Aorta (tissue), 5 donors: ENCODE measurements around the gene TMEM11. TPM values are rescaled to one million over a fixed set of nuclear protein-coding genes. Genes with fewer than 3 reads are reported as not detected.

Experiments used
- ATAC-seq: fragments of 200-7000 bp; cut with Tn5 transposase; one replicate; pipeline ENCODE4 v1.9.1; 2022; ENCODE audit warnings: moderate library complexity; ENCODE audit not compliant: low FRiP score
- DNase-seq, 2 donors: peaks; one replicate each; pipeline ENCODE4 v3.0.0-alpha.2; 2020
- H3K27ac ChIP-seq, 2 donors: one replicate each; pipeline ENCODE4 v1.5.1; 2013; ENCODE audit warnings: low read length in 2 of 2, mild to moderate bottlenecking in 2 of 2, moderate library complexity in 2 of 2, control low read depth in 1 of 2, inconsistent platforms in 1 of 2, low read depth in 1 of 2
- H3K27me3 ChIP-seq, 2 donors: one replicate each; pipeline ENCODE4 v1.6.1; 2013; ENCODE audit warnings: control low read depth in 1 of 2, low read length in 1 of 2, mild to moderate bottlenecking in 1 of 2, moderate library complexity in 1 of 2; ENCODE audit not compliant: insufficient read depth in 2 of 2, control insufficient read depth in 1 of 2
- H3K36me3 ChIP-seq, 2 donors: one replicate each; pipeline ENCODE4 v1.6.1; 2013; ENCODE audit warnings: control low read depth in 1 of 2, low read length in 1 of 2, mild to moderate bottlenecking in 1 of 2; ENCODE audit not compliant: insufficient read depth in 2 of 2, control insufficient read depth in 1 of 2
- H3K4me1 ChIP-seq, 2 donors: one replicate each; pipeline ENCODE4 v1.6.1; 2013; ENCODE audit warnings: low read length in 2 of 2, control low read depth in 1 of 2, mild to moderate bottlenecking in 1 of 2, moderate library complexity in 1 of 2; ENCODE audit not compliant: insufficient read depth in 2 of 2, control insufficient read depth in 1 of 2
- H3K4me3 ChIP-seq, 2 donors: one replicate each; pipeline ENCODE4 v1.5.1; 2013; ENCODE audit warnings: low read length in 2 of 2, control low read depth in 1 of 2, mild to moderate bottlenecking in 1 of 2
- H3K9me3 ChIP-seq: one replicate; pipeline ENCODE4 v1.6.1; 2013; ENCODE audit warnings: mild to moderate bottlenecking, low read length; ENCODE audit not compliant: control insufficient read depth
- WGBS, 2 donors: extraction: QIAGEN DNeasy Blood & Tissue Kit; methylation state at CpG; one replicate each; pipeline ENCODE4 v1.1.7; 2013; 5-methylcytosine and 5-hydroxymethylcytosine counted together
- intact Hi-C, 2 donors: fragments of 100-400 bp; cut with DNase I; formaldehyde crosslinking; loops; one replicate each; pipeline versions ENCODE4 v1.14.2 to v1.15.0; 2022
- polyA plus RNA-seq, 2 donors: library from polyadenylated mRNA; stranded (reverse); fragments of 200-250 nt; gene quantifications; one replicate each; pipeline ENCODE4 v1.2.3, GENCODE V29; 2013
- total RNA-seq, 2 donors: library from RNA; stranded (reverse); fragmentation: NEBNext Ultra II Directional; extraction: Animal tissue kit (Norgen Biotek cat#: 25700); gene quantifications; one replicate each; pipeline ENCODE4 v1.2.1, GENCODE V29; 2021
- donor health status: healthy with polysubstance abuse.
- donor health status: Bipolar disorder and iron deficiency.
- donor health status: DM: no; HTN: no; CAD: no.
- donor health status: DM: no; HTN: no; CAD: no.
- donor health status: DM: yes; HTN: yes; CAD: no.

The TMEM11 gene
- total and polyA plus RNA-seq, 4 donors, result 16.8 to 24.5 (median 17.9) TPM

DNA sequence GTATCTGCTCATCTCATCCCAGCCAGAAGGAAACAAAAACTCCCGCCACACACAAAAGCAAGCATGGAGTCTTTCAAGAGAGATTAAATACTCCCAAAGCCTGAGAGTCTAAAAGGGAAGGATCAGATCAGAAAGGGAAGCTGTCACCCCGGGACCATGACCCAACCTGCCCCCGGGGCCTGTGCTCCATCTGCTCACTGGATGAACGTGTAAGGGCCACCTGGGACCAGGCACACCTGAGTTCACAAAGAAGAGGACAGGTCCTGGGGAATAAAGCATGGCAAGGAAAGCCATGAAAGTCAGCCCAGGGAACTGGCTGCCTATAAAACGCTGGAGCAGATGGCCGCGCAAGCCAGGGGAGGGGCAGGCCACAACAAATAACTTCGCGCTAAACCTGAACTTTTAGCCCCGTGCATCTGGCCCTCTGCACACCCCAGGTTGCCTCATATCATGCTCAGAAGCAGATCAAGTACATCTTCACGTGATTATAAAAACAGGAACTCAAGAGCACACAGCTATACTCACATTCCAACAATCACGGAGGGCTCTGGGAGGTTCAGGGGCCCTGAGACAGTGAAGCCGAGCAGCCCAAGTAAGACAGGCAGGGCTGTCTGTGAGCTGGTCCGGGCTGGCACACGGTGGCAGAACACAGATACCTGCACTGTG, 3.4 kb downstream of the TMEM11 start:
- 70 to 71% methylated on average over 15 of the region's 15 CpGs for WGBS, 2 donors
- ATAC-seq, result no peak
- H3K9me3 ChIP-seq, result no peaks in the 10 kb centered on the region
- H3K27me3 ChIP-seq, result no peaks in the 10 kb centered on the region
- no peak overlapping the region for H3K4me3 ChIP-seq
- intact Hi-C loops, result loop anchor here (5.0 to 10.0 kb wide), 4 partner anchors 38 to 83 kb away; partner anchors contain the start of genes DHRS7B (in 1 of the 2) and NATD1 (in 1 of the 2)
- no peak overlapping the region for H3K27ac ChIP-seq
- DNase-seq, result no peak
- no peaks in the 10 kb centered on the region for H3K4me1 ChIP-seq
- H3K36me3 ChIP-seq, result no peaks in the 10 kb centered on the region

- Histone ChIP-seq H3K4me3 (no peak overlapping the region), H3K36me3 (no peaks in the 10 kb centered on the region), H3K27me3 (no peaks in the 10 kb centered on the region), H3K9me3 (no peaks in the 10 kb centered on the region), H3K4me1 (no peaks in the 10 kb centered on the region), H3K27ac (no peak overlapping the region)
- no peak for DNase-seq
- no peak for ATAC-seq
- WGBS, 2 donors, result 54 to 56% methylated on average over 17 of the region's 17 CpGs
- intact Hi-C loops, result loop anchor here (5.0 to 10.0 kb wide), 4 partner anchors 37 to 82 kb away; partner anchors contain the start of genes DHRS7B (in 1 of the 2) and NATD1 (in 1 of the 2)
Measured at GRCh38 chr17:21209511-21210175, 4.3 kb downstream of the TMEM11 start.

GRCh38 chr17:21208352-21208751, 5.6 kb downstream of the TMEM11 start:
- no peaks in the 10 kb centered on the region for H3K27me3 ChIP-seq
- DNase-seq, result no peak
- H3K36me3 ChIP-seq, result no peaks in the 10 kb centered on the region
- H3K4me1 ChIP-seq, result no peaks in the 10 kb centered on the region
- no peak for ATAC-seq
- H3K4me3 ChIP-seq, result no peak overlapping the region
- no peaks in the 10 kb centered on the region for H3K9me3 ChIP-seq
- H3K27ac ChIP-seq, result no peak overlapping the region
- intact Hi-C loops, result no loop called here
- WGBS, 2 donors, result 70 to 80% methylated on average over 7 of the region's 7 CpGs

DNA sequence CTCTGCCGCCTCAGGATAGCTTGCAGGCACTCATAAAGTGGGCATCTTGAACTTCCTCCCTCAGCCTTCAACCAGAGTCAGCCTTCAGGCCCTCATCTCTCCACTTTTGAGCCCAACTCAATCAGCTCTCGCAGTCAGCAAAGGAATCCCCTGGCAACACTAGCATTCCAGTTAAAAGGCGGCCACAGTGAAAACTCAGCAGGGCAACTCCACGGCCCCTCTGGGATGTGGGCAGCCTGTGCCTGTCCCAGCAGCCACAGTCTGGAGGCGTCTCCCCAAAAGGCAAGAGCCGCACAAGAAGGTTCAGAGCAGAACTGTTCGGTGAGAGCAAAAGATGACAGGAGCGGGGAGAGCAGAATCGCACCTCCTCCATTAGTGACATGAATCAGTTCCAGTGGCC, 9.0 kb downstream of the TMEM11 start:
- 11 to 27% methylated on average over 9 of the region's 9 CpGs for WGBS, 2 donors
- no peak for DNase-seq
- Histone ChIP-seq H3K9me3 (no peaks in the 10 kb centered on the region), H3K4me1 (no peaks in the 10 kb centered on the region), H3K27ac (no peak overlapping the region), H3K36me3 (no peaks in the 10 kb centered on the region), H3K4me3 (no peak overlapping the region), H3K27me3 (no peaks in the 10 kb centered on the region)
- intact Hi-C loops, result no loop called here
- ATAC-seq, result no peak

DNA sequence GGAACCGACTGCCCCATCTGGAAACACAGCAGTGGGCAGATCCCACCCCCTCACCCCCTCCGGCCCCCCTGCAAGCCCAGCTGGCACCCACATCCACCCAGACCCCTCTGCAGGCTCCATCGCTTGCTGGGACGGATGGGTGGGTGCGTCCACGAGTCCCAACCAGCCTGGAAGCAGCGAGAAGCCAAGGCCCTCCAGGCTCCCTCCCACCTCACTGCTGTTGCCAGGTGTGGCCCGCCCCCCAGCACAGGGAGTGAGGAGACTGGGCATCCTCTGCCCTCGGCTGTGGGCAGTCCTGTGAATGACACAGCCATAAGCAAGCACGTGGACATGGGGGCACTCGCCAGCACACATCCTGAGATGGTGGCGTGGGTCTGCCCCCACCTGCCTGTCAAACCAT, 11.4 kb downstream of the TMEM11 start:
- Histone ChIP-seq H3K27ac (no peak overlapping the region), H3K27me3 (no peaks in the 10 kb centered on the region), H3K4me3 (no peak overlapping the region), H3K4me1 (no peaks in the 10 kb centered on the region), H3K9me3 (no peaks in the 10 kb centered on the region), H3K36me3 (peaks cover 0 to 5% of the 10 kb centered on the region in 2 donors)
- intact Hi-C loops, result no loop called here
- ATAC-seq, result no peak
- WGBS, 2 donors, result 75 to 81% methylated on average over 11 to 12 of the region's 12 CpGs
- no peak for DNase-seq

- Histone ChIP-seq H3K4me3 (no peak overlapping the region), H3K9me3 (no peaks in the 10 kb centered on the region), H3K4me1 (no peaks in the 10 kb centered on the region), H3K36me3 (peaks cover 0 to 7% of the 10 kb centered on the region in 2 donors), H3K27ac (no peak overlapping the region), H3K27me3 (no peaks in the 10 kb centered on the region)
- ATAC-seq, result no peak
- DNase-seq, result no peak
- intact Hi-C loops, result no loop called here
- 94 to 95% methylated on average over 11 of the region's 11 CpGs for WGBS, 2 donors
Measured at GRCh38 chr17:21201874-21202273, 12.1 kb downstream of the TMEM11 start.

- intact Hi-C loops, result no loop called here
- Histone ChIP-seq H3K27me3 (no peaks in the 10 kb centered on the region), H3K4me1 (no peaks in the 10 kb centered on the region), H3K4me3 (no peak overlapping the region), H3K36me3 (peaks cover 0 to 7% of the 10 kb centered on the region in 2 donors), H3K27ac (no peak overlapping the region), H3K9me3 (no peaks in the 10 kb centered on the region)
- no peak for ATAC-seq
- WGBS, 2 donors, result 19 to 28% methylated on average over 5 of the region's 5 CpGs
- DNase-seq, result no peak
Measured at GRCh38 chr17:21201298-21201595, 12.7 kb downstream of the TMEM11 start.

GRCh38 chr17:21200590-21201297, 13.2 kb downstream of the TMEM11 start:
- Histone ChIP-seq H3K4me1 (no peaks in the 10 kb centered on the region), H3K36me3 (peaks cover 0 to 7% of the 10 kb centered on the region in 2 donors), H3K4me3 (no peak overlapping the region), H3K27me3 (no peaks in the 10 kb centered on the region), H3K9me3 (no peaks in the 10 kb centered on the region), H3K27ac (no peak overlapping the region)
- no peak for ATAC-seq
- no peak for DNase-seq
- 73 to 78% methylated on average over 15 of the region's 15 CpGs for WGBS, 2 donors
- intact Hi-C loops, result no loop called here
